Left ventricle myocardium superior (tissue), 1 donor: ENCODE results near the gene NUAK2. TPM values are rescaled to one million over a fixed set of nuclear protein-coding genes. Genes with fewer than 3 reads are reported as not detected.

ENCODE experiments used
- ATAC-seq: fragments of 200-7000 bp; cut with Tn5 transposase; one replicate; pipeline ENCODE4 v1.9.1; 2020; ENCODE audit warnings: mild to moderate bottlenecking, moderate library complexity
- DNase-seq: peaks from one replicate; pipeline ENCODE4 v3.0.0-alpha.2; 2020
- intact Hi-C: fragments of 100-400 bp; cut with micrococcal nuclease; formaldehyde crosslinking; loops from one replicate; pipeline ENCODE4 v1.11.0; 2022
- total RNA-seq: library from RNA; stranded (reverse); fragmentation: NEBNext Ultra II Directional; extraction: Animal tissue kit (Norgen Biotek cat#: 25700); gene quantifications from one replicate; pipeline ENCODE4 v1.2.1, GENCODE V29; 2021
- donor health status: DM: no; HTN: yes; CAD: no; lungs with severe emphysema.

The NUAK2 gene
- total RNA-seq, 1 donor from 2014 or later: 1.5 TPM

- intact Hi-C loops: no loop called here
- DNase-seq: no peak
- no peak for ATAC-seq
Observed at GRCh38 chr1:205348554-205349487, 27.3 kb upstream of the NUAK2 start.

- intact Hi-C loops: no loop called here
- no peak for ATAC-seq
- no peak for DNase-seq
Observed at GRCh38 chr1:205346956-205347574, 25.5 kb upstream of the NUAK2 start.

GRCh38 chr1:205345761-205346160, 24.2 kb upstream of the NUAK2 start:
- intact Hi-C loops: no loop called here
- no peak for ATAC-seq
- DNase-seq: no peak

GRCh38 chr1:205344066-205344928, 22.8 kb upstream of the NUAK2 start:
- intact Hi-C loops: no loop called here
- peak; percentile 40 for DNase-seq
- ATAC-seq: peak; percentile 56

- peak; percentile 42 for ATAC-seq
- intact Hi-C loops: no loop called here
- DNase-seq: peak; percentile 33
Observed at GRCh38 chr1:205343431-205344065, 22.0 kb upstream of the NUAK2 start.

GRCh38 chr1:205342986-205343385, 21.4 kb upstream of the NUAK2 start:
- DNase-seq (no peak), ATAC-seq (no peak)
- intact Hi-C loops: no loop called here

- DNase-seq (no peak), ATAC-seq (no peak)
- intact Hi-C loops: no loop called here
Observed at GRCh38 chr1:205340676-205341075, 19.1 kb upstream of the NUAK2 start.

- no peak for ATAC-seq
- intact Hi-C loops: no loop called here
Observed at GRCh38 chr1:205339717-205340116, 18.2 kb upstream of the NUAK2 start.

GRCh38 chr1:205339197-205339702, 17.7 kb upstream of the NUAK2 start:
- intact Hi-C loops: no loop called here
- no peak for DNase-seq
- no peak for ATAC-seq

More at GRCh38 chr1:205339717-205340116, 18.2 kb upstream of the NUAK2 start:
- DNase-seq: no peak

GRCh38 chr1:205338011-205338410, 16.5 kb upstream of the NUAK2 start:
- DNase-seq: no peak
- intact Hi-C loops: no loop called here
- no peak for ATAC-seq

GRCh38 chr1:205337481-205337880, 15.9 kb upstream of the NUAK2 start:
- ATAC-seq (no peak), DNase-seq (no peak)
- intact Hi-C loops: no loop called here

GRCh38 chr1:205335692-205336091, 14.1 kb upstream of the NUAK2 start:
- ATAC-seq (peak; percentile 86), DNase-seq (peak; percentile 73)
- intact Hi-C loops: no loop called here

- intact Hi-C loops: no loop called here
- no peak for ATAC-seq
- DNase-seq: no peak
Observed at GRCh38 chr1:205332015-205332791, 10.7 kb upstream of the NUAK2 start.

GRCh38 chr1:205330150-205330549, 8.6 kb upstream of the NUAK2 start:
- no peak for ATAC-seq
- intact Hi-C loops: no loop called here
- no peak for DNase-seq

GRCh38 chr1:205329719-205330118, 8.2 kb upstream of the NUAK2 start:
- intact Hi-C loops: no loop called here
- DNase-seq: no peak
- no peak for ATAC-seq

GRCh38 chr1:205328476-205328875, 6.9 kb upstream of the NUAK2 start:
- no peak for DNase-seq
- intact Hi-C loops: no loop called here

GRCh38 chr1:205326812-205327466, 5.4 kb upstream of the NUAK2 start:
- intact Hi-C loops: no loop called here
- DNase-seq: no peak
- no peak for ATAC-seq

More at GRCh38 chr1:205328476-205328875, 6.9 kb upstream of the NUAK2 start:
- no peak for ATAC-seq
